Measurements from ENCODE around the gene GOSR2.

DNA sequence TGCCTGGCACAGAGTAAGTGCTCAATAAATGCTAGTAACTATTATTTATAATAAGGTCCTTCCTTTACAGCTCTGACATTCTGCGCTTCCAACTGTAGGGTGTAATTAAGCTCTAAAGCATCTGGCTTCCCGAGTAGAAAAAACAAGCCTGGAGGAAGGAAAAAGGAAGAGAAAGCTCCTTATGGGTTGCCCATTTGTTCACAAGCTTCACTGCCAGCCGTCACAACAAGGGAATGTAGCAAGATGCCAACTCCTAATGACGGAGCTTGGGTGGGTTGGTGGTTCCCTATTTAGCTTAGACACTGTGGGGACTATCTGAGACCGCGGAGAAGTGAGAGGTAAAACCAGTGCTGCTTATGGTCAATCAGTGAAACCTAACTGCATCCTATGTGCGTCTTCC, 63.4 kb downstream of the GOSR2 start:
- TF ChIP-seq, protein P1, sequence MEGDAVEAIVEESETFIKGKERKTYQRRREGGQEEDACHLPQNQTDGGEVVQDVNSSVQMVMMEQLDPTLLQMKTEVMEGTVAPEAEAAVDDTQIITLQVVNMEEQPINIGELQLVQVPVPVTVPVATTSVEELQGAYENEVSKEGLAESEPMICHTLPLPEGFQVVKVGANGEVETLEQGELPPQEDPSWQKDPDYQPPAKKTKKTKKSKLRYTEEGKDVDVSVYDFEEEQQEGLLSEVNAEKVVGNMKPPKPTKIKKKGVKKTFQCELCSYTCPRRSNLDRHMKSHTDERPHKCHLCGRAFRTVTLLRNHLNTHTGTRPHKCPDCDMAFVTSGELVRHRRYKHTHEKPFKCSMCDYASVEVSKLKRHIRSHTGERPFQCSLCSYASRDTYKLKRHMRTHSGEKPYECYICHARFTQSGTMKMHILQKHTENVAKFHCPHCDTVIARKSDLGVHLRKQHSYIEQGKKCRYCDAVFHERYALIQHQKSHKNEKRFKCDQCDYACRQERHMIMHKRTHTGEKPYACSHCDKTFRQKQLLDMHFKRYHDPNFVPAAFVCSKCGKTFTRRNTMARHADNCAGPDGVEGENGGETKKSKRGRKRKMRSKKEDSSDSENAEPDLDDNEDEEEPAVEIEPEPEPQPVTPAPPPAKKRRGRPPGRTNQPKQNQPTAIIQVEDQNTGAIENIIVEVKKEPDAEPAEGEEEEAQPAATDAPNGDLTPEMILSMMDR (conservative IDR thresholded peaks at IDR 0.05 in 1 of 2, IDR thresholded peaks at IDR 0.05 in 1 of 2; ENCODE audit: extremely low read depth in 1 of 2, insufficient read depth in 1 of 2, low read depth in 1 of 2, low read length in 2 of 2): no peak
- no peak for TF ChIP-seq EZH2 (IDR thresholded peaks at IDR 0.05; ENCODE audit: borderline replicate concordance, low read length)

Data from mammary epithelial cell (primary cell).